Measurements from ENCODE around the gene COL26A1. TPM values are rescaled to one million over a fixed set of nuclear protein-coding genes. Genes with fewer than 3 reads are reported as not detected.

The COL26A1 gene
- total RNA-seq, 2 experiments from 2014 or later, result not detected

- no peak overlapping the region for H3K4me3 ChIP-seq (ENCODE audit: low read depth, low read length, poor library complexity, severe bottlenecking)
- no peak overlapping the region for H3K27ac ChIP-seq (ENCODE audit: low read depth, low read length, poor library complexity, severe bottlenecking)
- H3K4me1 ChIP-seq (ENCODE audit: insufficient read depth, low read length, poor library complexity, severe bottlenecking), result no peaks in the 10 kb centered on the region
- no peak overlapping the region for H2AFZ ChIP-seq (ENCODE audit: low read length)
- no peaks in the 10 kb centered on the region for H3K79me2 ChIP-seq (ENCODE audit: insufficient read depth, low read depth, low read length)
- H3K4me2 ChIP-seq (ENCODE audit: low read length), result no peak overlapping the region
- no TSS peak for BruUV-seq (replicated peaks)
- DNase-seq (ENCODE audit: low spot score), result no peak
- no peaks in the 10 kb centered on the region for H3K36me3 ChIP-seq (ENCODE audit: insufficient read depth, low read length)
- H3K9me2 ChIP-seq (ENCODE audit: insufficient read depth, low read length), result no peaks in the 10 kb centered on the region
- ChIA-PET CTCF (ENCODE audit: unreplicated experiment) (no interaction called here), POLR2A (no interaction called here)
- no peaks in the 10 kb centered on the region for H3K9me3 ChIP-seq (ENCODE audit: low read length)
- no peak for TF ChIP-seq EZH2phosphoT487 (IDR thresholded peaks at IDR 0.05; ENCODE audit: borderline replicate concordance, low read depth, low read length)
- H4K20me1 ChIP-seq (ENCODE audit: insufficient read depth, low read length), result no peaks in the 10 kb centered on the region
- intact Hi-C loops (cut with micrococcal nuclease; ENCODE audit: unreplicated experiment), result no loop called here
Observed at GRCh38 chr7:101352920-101353308, 9.8 kb upstream of the COL26A1 start.

- Histone ChIP-seq H3K27ac (ENCODE audit: low read depth, low read length, poor library complexity, severe bottlenecking) (no peak overlapping the region), H3K9me2 (ENCODE audit: insufficient read depth, low read length) (no peaks in the 10 kb centered on the region), H3K4me1 (ENCODE audit: insufficient read depth, low read length, poor library complexity, severe bottlenecking) (no peaks in the 10 kb centered on the region), H3K4me2 (ENCODE audit: low read length) (no peak overlapping the region), H3K9me3 (ENCODE audit: low read length) (no peaks in the 10 kb centered on the region), H3K79me2 (ENCODE audit: insufficient read depth, low read depth, low read length) (no peaks in the 10 kb centered on the region), H3K4me3 (ENCODE audit: low read depth, low read length, poor library complexity, severe bottlenecking) (no peak overlapping the region), H4K20me1 (ENCODE audit: insufficient read depth, low read length) (no peaks in the 10 kb centered on the region), H3K36me3 (ENCODE audit: insufficient read depth, low read length) (no peaks in the 10 kb centered on the region), H2AFZ (ENCODE audit: low read length) (no peak overlapping the region)
- CTCF ChIA-PET (ENCODE audit: unreplicated experiment), result no interaction called here
- BruUV-seq (replicated peaks), result no TSS peak
- DNase-seq (ENCODE audit: low spot score), result no peak
- intact Hi-C loops (cut with micrococcal nuclease; ENCODE audit: unreplicated experiment), result no loop called here
- POLR2A ChIA-PET, result interaction anchor here (0.5 to 0.6 kb wide), 2 partner anchors 35 to 72 kb away, joined by 3 to 5 read pairs; no protein-coding TSS in a partner anchor
- TF ChIP-seq CTCF (conservative IDR thresholded peaks at IDR 0.05; ENCODE audit: low read length) (no peak), EZH2phosphoT487 (IDR thresholded peaks at IDR 0.05; ENCODE audit: borderline replicate concordance, low read depth, low read length) (no peak)
Observed at GRCh38 chr7:101357433-101357832, 5.2 kb upstream of the COL26A1 start.

GRCh38 chr7:101363196-101363733, 590 bp downstream of the COL26A1 start:
- ChIA-PET POLR2A (no interaction called here), CTCF (ENCODE audit: unreplicated experiment) (no interaction called here)
- Histone ChIP-seq H2AFZ (ENCODE audit: low read length) (no peak overlapping the region), H3K4me3 (ENCODE audit: low read depth, low read length, poor library complexity, severe bottlenecking) (no peak overlapping the region), H3K4me2 (ENCODE audit: low read length) (no peak overlapping the region), H3K9me3 (ENCODE audit: low read length) (no peaks in the 10 kb centered on the region), H3K79me2 (ENCODE audit: insufficient read depth, low read depth, low read length) (no peaks in the 10 kb centered on the region), H3K27ac (ENCODE audit: low read depth, low read length, poor library complexity, severe bottlenecking) (no peak overlapping the region), H3K4me1 (ENCODE audit: insufficient read depth, low read length, poor library complexity, severe bottlenecking) (no peaks in the 10 kb centered on the region), H3K9me2 (ENCODE audit: insufficient read depth, low read length) (no peaks in the 10 kb centered on the region), H4K20me1 (ENCODE audit: insufficient read depth, low read length) (no peaks in the 10 kb centered on the region), H3K36me3 (ENCODE audit: insufficient read depth, low read length) (no peaks in the 10 kb centered on the region)
- TF ChIP-seq CTCF (conservative IDR thresholded peaks at IDR 0.05; ENCODE audit: low read length), result no peak
- TF ChIP-seq EZH2phosphoT487 (IDR thresholded peaks at IDR 0.05; ENCODE audit: borderline replicate concordance, low read depth, low read length), result no peak
- BruUV-seq (replicated peaks), result no TSS peak
- no peak for DNase-seq (ENCODE audit: low spot score)
- intact Hi-C loops (cut with micrococcal nuclease; ENCODE audit: unreplicated experiment), result loop anchor here (10.0 kb wide), 1 partner anchor 172 kb away; no protein-coding TSS in a partner anchor

Data from OCI-LY7 (cell line).